Upper lobe of left lung (tissue), 4 donors: Measurements from ENCODE around the gene PDLIM5.

Experiments
- CTCF ChIP-seq, 6 experiments: fragments of 450-650 bp in 4 of 6; fragments of 200-600 bp in 2 of 6; sonication (generic) in 2 of 6; IDR thresholded peaks; one replicate each; pipeline ENCODE4 v1.5.1; 2016 to 2019; ENCODE audit warnings: antibody characterized with exemption in 6 of 6
- EP300 ChIP-seq, 4 donors: sonication (generic); formaldehyde crosslinking; IDR thresholded peaks; one replicate each; pipeline ENCODE4 v1.5.1; 2017; ENCODE audit warnings: antibody characterized with exemption in 4 of 4, control low read depth in 2 of 4
- POLR2AphosphoS5 ChIP-seq, 2 donors: sonication (generic); formaldehyde crosslinking; IDR thresholded peaks; one replicate each; pipeline ENCODE4 v1.5.1; 2017; ENCODE audit warnings: antibody characterized with exemption in 2 of 2

- TF ChIP-seq CTCF (IDR thresholded peaks at IDR 0.05) (no peak), POLR2AphosphoS5 (IDR thresholded peaks at IDR 0.05) (no peak), EP300 (IDR thresholded peaks at IDR 0.05) (no peak)
Measured at GRCh38 chr4:94615451-94615850, 163.7 kb downstream of the PDLIM5 start.
